ENCODE results near the gene S100Z. TPM values are rescaled to one million over a fixed set of nuclear protein-coding genes. Genes with fewer than 3 reads are reported as not detected.

S100Z gene
- polyA plus RNA-seq, 2 of the 4 experiments (the other 2 are of a cell fraction) = not detected

- no peak for TF ChIP-seq REST (IDR thresholded peaks at IDR 0.05)
- no peak for TF ChIP-seq NPAS2 (CRISPR knock-in tag; IDR thresholded peaks at IDR 0.05; ENCODE audit: borderline replicate concordance)
Measured at GRCh38 chr5:76960004-76960625, 110.3 kb downstream of the S100Z start (continued).

GRCh38 chr5:76964060-76964459 is 114.2 kb downstream of the S100Z start:
- Histone ChIP-seq H3K4me3 (no peak overlapping the region), H3K4me2 (no peak overlapping the region), H3K9me3 (no peaks in the 10 kb centered on the region), H3K27ac (no peak overlapping the region), H3K4me1 (no peaks in the 10 kb centered on the region)
- ChIA-PET POLR2A (no interaction called here), CTCF (interaction anchor here (1.0 to 1.1 kb wide), 2 partner anchors 18 to 53 kb away, joined by 3 to 4 read pairs; no protein-coding TSS in a partner anchor)
- ATAC-seq (no peak), DNase-seq (ENCODE audit: low read depth in 1 of 2, low spot score in 1 of 2) (peak in 1 of 2 experiments; percentile 9), FAIRE-seq (peak; percentile 59)
- TF ChIP-seq EHMT2 (IDR thresholded peaks at IDR 0.05; ENCODE audit: low read depth) = no peak
- no peak for TF ChIP-seq NR3C1 (IDR thresholded peaks at IDR 0.05)
- no peak for TF ChIP-seq FOSL2 (IDR thresholded peaks at IDR 0.05)
- no peak for TF ChIP-seq FOSL2 (CRISPR knock-in tag; IDR thresholded peaks at IDR 0.05)
- 31% methylated on average over 2 of the region's 2 CpGs for whole genome bisulfite sequencing (ENCODE audit: missing lambda C conversion rate)

Small RNAs within 50 kb of the gene (small RNA-seq; reads per million reads assigned to genes)
- gene RN7SL208P = 0 reads per million in 6 experiments
- 0 reads per million in 6 experiments for gene RNU6ATAC36P

Other genes with a start within 250 kb of the S100Z start
- 44.7 and 54.0 TPM in 2 replicates for gene F2RL2, start 226.6 kb upstream of the S100Z start, polyA plus RNA-seq (2011; rRNA removed)
- gene F2RL2, start 226.6 kb upstream of the S100Z start, polyA plus RNA-seq (2017; fragmentation: RNase III; extraction: RNeasy Plus Mini Kit Qiagen cat#74134 plus additional on column Dnase treatment) = 5.6 to 6.3 TPM (median 6.2 TPM) in 3 replicates
- gene F2R, start 133.9 kb upstream of the S100Z start, polyA plus RNA-seq (2011; rRNA removed) = 114 and 131 TPM in 2 replicates
- 19.4 to 30.4 TPM (median 26.3 TPM) in 3 replicates for gene F2R, start 133.9 kb upstream of the S100Z start, polyA plus RNA-seq (2017; fragmentation: RNase III; extraction: RNeasy Plus Mini Kit Qiagen cat#74134 plus additional on column Dnase treatment)
- gene F2RL1, start 31.0 kb upstream of the S100Z start, polyA plus RNA-seq (2011; rRNA removed) = 226 and 328 TPM in 2 replicates
- 50.7 to 88.7 TPM (median 73.1 TPM) in 3 replicates for gene F2RL1, start 31.0 kb upstream of the S100Z start, polyA plus RNA-seq (2017; fragmentation: RNase III; extraction: RNeasy Plus Mini Kit Qiagen cat#74134 plus additional on column Dnase treatment)
- gene CRHBP, start 103.0 kb downstream of the S100Z start, polyA plus RNA-seq (2011; rRNA removed) = not detected in 2 replicates
- not detected in 3 replicates for gene CRHBP, start 103.0 kb downstream of the S100Z start, polyA plus RNA-seq (2017; fragmentation: RNase III; extraction: RNeasy Plus Mini Kit Qiagen cat#74134 plus additional on column Dnase treatment)
- gene AGGF1, start 180.4 kb downstream of the S100Z start, polyA plus RNA-seq (2011; rRNA removed) = 25.3 and 32.5 TPM in 2 replicates
- gene AGGF1, start 180.4 kb downstream of the S100Z start, polyA plus RNA-seq (2017; fragmentation: RNase III; extraction: RNeasy Plus Mini Kit Qiagen cat#74134 plus additional on column Dnase treatment) = 15.7 to 16.9 TPM (median 15.8 TPM) in 3 replicates
- 9.9 and 10.5 TPM in 2 replicates for gene ZBED3, start 237.3 kb downstream of the S100Z start, polyA plus RNA-seq (2011; rRNA removed)
- gene ZBED3, start 237.3 kb downstream of the S100Z start, polyA plus RNA-seq (2017; fragmentation: RNase III; extraction: RNeasy Plus Mini Kit Qiagen cat#74134 plus additional on column Dnase treatment) = 3.7 to 4.2 TPM (median 4.1 TPM) in 3 replicates

All from A549 (cell line).